Neuronal stem cell (in vitro differentiated cells): ENCODE results near the gene CDC14A.
"Not testable (repeated sequence)": the region's sequence is repeated elsewhere in the genome, so short reads cannot be mapped to it uniquely, and the experiment has no call there.

Source experiments
- DNase-seq: peaks from one replicate; pipeline ENCODE4 v3.0.0-alpha.2; 2013; ENCODE audit warnings: low spot score
- H2AFZ ChIP-seq: one replicate; pipeline ENCODE4 v1.6.1; 2013; ENCODE audit warnings: mild to moderate bottlenecking, low read length, inconsistent platforms
- H2AK5ac ChIP-seq: 2 replicates; pipeline ENCODE4 v1.6.1; 2013; ENCODE audit warnings: low read depth, mild to moderate bottlenecking, inconsistent platforms, low read length, moderate library complexity, mixed read lengths
- H2BK120ac ChIP-seq: 2 replicates; pipeline ENCODE4 v1.6.1; 2013; ENCODE audit warnings: low read depth, mild to moderate bottlenecking, inconsistent platforms, low read length, moderate library complexity, mixed read lengths
- H2BK12ac ChIP-seq: one replicate; pipeline ENCODE4 v1.6.1; 2013; ENCODE audit warnings: low read length, inconsistent platforms
- H2BK15ac ChIP-seq: 2 replicates; pipeline ENCODE4 v1.6.1; 2013; ENCODE audit warnings: mild to moderate bottlenecking, low read length, inconsistent platforms, mixed read lengths
- H2BK5ac ChIP-seq: one replicate; pipeline ENCODE4 v1.6.1; 2013; ENCODE audit warnings: inconsistent platforms, mild to moderate bottlenecking, low read length, moderate library complexity
- H3K14ac ChIP-seq: one replicate; pipeline ENCODE4 v1.6.1; 2013; ENCODE audit warnings: low read length, inconsistent platforms
- H3K18ac ChIP-seq: 2 replicates; pipeline ENCODE4 v1.6.1; 2013; ENCODE audit warnings: low read length, inconsistent platforms
- H3K23ac ChIP-seq: 2 replicates; pipeline ENCODE4 v1.6.1; 2013; ENCODE audit warnings: low read depth, mild to moderate bottlenecking, mixed read lengths, low read length, inconsistent platforms; ENCODE audit not compliant: poor library complexity
- H3K27ac ChIP-seq: replicated peaks from 3 replicates; pipeline ENCODE4 v1.5.1; 2013; ENCODE audit warnings: low read length, inconsistent platforms
- H3K27me3 ChIP-seq, 3 experiments: 2 replicates each; pipeline ENCODE4 v1.6.1; 2013; ENCODE audit warnings: low read length in 3 of 3, mild to moderate bottlenecking in 2 of 3, inconsistent platforms in 1 of 3, low read depth in 1 of 3, mixed read lengths in 1 of 3, moderate library complexity in 1 of 3; ENCODE audit not compliant: control insufficient read depth in 3 of 3, insufficient read depth in 3 of 3
- H3K36me3 ChIP-seq, 2 donors: replicated peaks in 1 of 2; 2 replicates each; pipeline ENCODE4 v1.6.1; 2013; ENCODE audit warnings: low read length in 2 of 2; ENCODE audit not compliant: control insufficient read depth in 2 of 2, insufficient read depth in 2 of 2
- H3K4ac ChIP-seq: 2 replicates; pipeline ENCODE4 v1.6.1; 2013; ENCODE audit warnings: inconsistent platforms, mild to moderate bottlenecking, low read length, moderate library complexity
- H3K4me1 ChIP-seq, 2 donors: 1 replicate in 1 of 2; 2 replicates in 1 of 2; pipeline ENCODE4 v1.6.1; 2013; ENCODE audit warnings: low read length in 2 of 2, low read depth in 1 of 2; ENCODE audit not compliant: control insufficient read depth in 2 of 2, insufficient read depth in 1 of 2
- H3K4me2 ChIP-seq: one replicate; pipeline ENCODE4 v1.6.1; 2013; ENCODE audit warnings: mild to moderate bottlenecking, low read length, inconsistent platforms; ENCODE audit not compliant: insufficient read depth, poor library complexity, severe bottlenecking
- H3K4me3 ChIP-seq, 2 donors: 2 replicates each; pipeline ENCODE4 v1.5.1; 2013; ENCODE audit warnings: low read length in 2 of 2, mild to moderate bottlenecking in 2 of 2, inconsistent platforms in 1 of 2, moderate library complexity in 1 of 2
- H3K79me1 ChIP-seq: one replicate; pipeline ENCODE4 v1.6.1; 2013; ENCODE audit warnings: low read depth, mild to moderate bottlenecking, inconsistent platforms, low read length, moderate library complexity
- H3K9ac ChIP-seq: one replicate; pipeline ENCODE4 v1.6.1; 2013; ENCODE audit warnings: mild to moderate bottlenecking, low read depth, low read length, inconsistent platforms; ENCODE audit not compliant: poor library complexity
- H3K9me3 ChIP-seq, 2 donors: replicated peaks in 1 of 2; 2 replicates each; pipeline versions ENCODE3 to v1.6.1; 2013; ENCODE audit warnings: low read length in 2 of 2, mild to moderate bottlenecking in 2 of 2, inconsistent platforms in 1 of 2, low read depth in 1 of 2, mixed read lengths in 1 of 2, moderate library complexity in 1 of 2; ENCODE audit not compliant: control insufficient read depth in 2 of 2, insufficient read depth in 1 of 2
- H4K8ac ChIP-seq: one replicate; pipeline ENCODE4 v1.6.1; 2013; ENCODE audit warnings: low read depth, mild to moderate bottlenecking, inconsistent platforms, low read length, moderate library complexity
- H4K91ac ChIP-seq: one replicate; pipeline ENCODE4 v1.6.1; 2013; ENCODE audit warnings: low read length, low read depth, mild to moderate bottlenecking, inconsistent platforms; ENCODE audit not compliant: poor library complexity
- WGBS, 2 donors: extraction: QIAGEN DNeasy Blood & Tissue Kit; methylation state at CpG; one replicate each; pipeline ENCODE4 v1.1.7; 2013; ENCODE audit warnings: missing lambda C conversion rate in 2 of 2, mixed read lengths in 1 of 2; ENCODE audit not compliant: insufficient read length in 2 of 2, insufficient replicate concordance in 1 of 2; ENCODE audit errors: extremely low coverage in 2 of 2; 5-methylcytosine and 5-hydroxymethylcytosine counted together

CDC14A gene

GRCh38 chr1:100404821-100405220 is 52.5 kb downstream of the CDC14A start:
- no CpG with 5 or more reads among the region's 2 CpGs for WGBS, 2 donors
- Histone ChIP-seq H2AK5ac (no peak overlapping the region), H3K79me1 (peaks cover 2% of the 10 kb centered on the region), H3K18ac (no peak overlapping the region), H3K4me2 (no peak overlapping the region), H3K4ac (no peak overlapping the region), H3K14ac (no peak overlapping the region), H3K4me1 (peaks cover 4 to 10% of the 10 kb centered on the region in 2 donors), H2BK15ac (no peak overlapping the region), H3K27ac (no peak overlapping the region), H3K23ac (no peak overlapping the region), H2BK5ac (no peak overlapping the region), H3K9me3 (peaks cover 0 to 11% of the 10 kb centered on the region in 2 donors), H3K9ac (no peak overlapping the region), H3K36me3 (peaks cover 0 to 17% of the 10 kb centered on the region in 2 donors), H3K4me3 (no peak overlapping the region), H2BK120ac (no peak overlapping the region), H2AFZ (no peak overlapping the region), H3K27me3 (no peaks in the 10 kb centered on the region), H4K91ac (no peak overlapping the region), H2BK12ac (no peak overlapping the region), H4K8ac (no peak overlapping the region)
- no peak for DNase-seq

DNA sequence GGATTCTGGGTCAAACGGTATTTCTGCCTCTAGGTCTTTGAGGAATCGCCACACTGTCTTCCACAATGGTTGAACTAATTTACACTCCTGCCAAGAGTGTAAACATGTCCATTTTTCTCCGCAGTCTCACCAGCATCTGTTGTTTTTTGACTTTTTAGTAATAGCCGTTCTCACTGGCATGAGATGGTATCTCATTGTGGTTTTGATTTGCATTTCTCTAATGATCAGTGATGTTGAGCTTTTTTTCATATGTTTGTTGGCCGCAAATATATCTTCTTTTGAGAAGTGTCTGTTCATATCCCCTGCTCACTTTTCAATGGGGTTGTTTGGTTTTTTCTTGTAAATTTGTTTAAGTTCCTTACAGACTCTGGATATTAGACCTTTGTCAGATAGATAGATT is 53.6 kb downstream of the CDC14A start:
- H3K4me3 ChIP-seq, H3K23ac ChIP-seq, H3K27ac ChIP-seq, H4K8ac ChIP-seq, H2BK15ac ChIP-seq, DNase-seq, H4K91ac ChIP-seq, H2BK12ac ChIP-seq, H3K4me1 ChIP-seq, H3K79me1 ChIP-seq, H3K27me3 ChIP-seq, H3K9ac ChIP-seq, H3K14ac ChIP-seq, H2BK120ac ChIP-seq, H2BK5ac ChIP-seq, H2AK5ac ChIP-seq, H3K4me2 ChIP-seq, H2AFZ ChIP-seq, H3K4ac ChIP-seq, H3K18ac ChIP-seq: not testable (repeated sequence)
- H3K36me3 ChIP-seq = peaks cover 0 to 17% of the 10 kb centered on the region in 2 donors
- no CpG with 5 or more reads among the region's 5 CpGs for WGBS, 2 donors
- peaks cover 0 to 11% of the 10 kb centered on the region in 2 donors for H3K9me3 ChIP-seq

DNA sequence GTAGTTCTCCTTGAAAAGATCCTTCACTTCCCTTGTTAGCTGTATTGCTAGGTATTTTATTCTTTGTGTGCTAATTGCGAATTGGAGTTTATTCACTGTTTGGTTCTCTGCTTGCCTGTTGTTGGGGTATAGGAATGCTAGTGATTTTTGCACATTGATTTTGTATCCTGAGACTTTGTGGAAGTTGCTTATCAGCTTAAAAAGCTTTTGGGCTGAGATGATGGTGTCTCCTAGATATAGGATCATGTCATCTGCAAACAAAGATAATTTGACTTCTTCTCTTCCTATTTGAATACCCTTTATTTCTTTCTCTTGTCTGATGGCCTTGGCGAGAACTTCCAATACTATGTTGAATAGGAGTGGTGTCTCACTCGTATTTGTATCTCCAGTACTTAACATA is 55.1 kb downstream of the CDC14A start:
- not testable (repeated sequence) for H3K27ac ChIP-seq, H3K4me3 ChIP-seq, H3K18ac ChIP-seq, H4K91ac ChIP-seq, H2AFZ ChIP-seq, DNase-seq, H2AK5ac ChIP-seq, H2BK120ac ChIP-seq, H3K4ac ChIP-seq, H3K14ac ChIP-seq, H3K23ac ChIP-seq, H3K4me2 ChIP-seq, H2BK5ac ChIP-seq, H2BK15ac ChIP-seq, H3K9ac ChIP-seq, H3K4me1 ChIP-seq, H3K27me3 ChIP-seq, H3K79me1 ChIP-seq, H4K8ac ChIP-seq, H2BK12ac ChIP-seq
- peaks cover 0 to 11% of the 10 kb centered on the region in 2 donors for H3K9me3 ChIP-seq
- H3K36me3 ChIP-seq = peaks cover 0 to 12% of the 10 kb centered on the region in 2 donors
- WGBS, 2 donors = no CpG with 5 or more reads among the region's 3 CpGs

DNA sequence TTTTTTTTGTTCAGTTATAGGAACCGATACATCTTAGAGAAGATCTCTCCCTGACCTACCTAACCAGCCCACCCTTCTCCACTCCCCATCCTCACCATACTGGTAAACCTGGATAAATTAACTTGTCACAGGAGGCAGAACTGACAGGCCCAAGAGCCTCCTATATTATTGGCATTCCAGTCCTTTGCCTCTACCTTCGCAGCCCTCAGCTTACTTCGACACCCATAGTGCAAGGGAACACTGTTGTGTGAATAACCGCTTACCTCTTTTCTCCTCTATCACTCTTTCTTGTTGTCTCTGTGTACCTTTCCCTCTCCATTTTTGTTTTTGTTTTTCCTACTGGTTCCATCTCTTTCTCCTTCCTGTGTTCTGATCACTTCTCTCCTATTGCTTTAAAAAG is 58.7 kb downstream of the CDC14A start:
- Histone ChIP-seq H3K36me3 (peaks cover 0 to 4% of the 10 kb centered on the region in 2 donors), H3K4ac (no peak overlapping the region), H2BK5ac (no peak overlapping the region), H3K14ac (no peak overlapping the region), H3K4me1 (peaks cover 6% of the 10 kb centered on the region in 2 donors), H3K79me1 (peaks cover 1% of the 10 kb centered on the region), H3K27me3 (no peaks in the 10 kb centered on the region), H3K9ac (no peak overlapping the region), H3K4me3 (no peak overlapping the region), H4K91ac (no peak overlapping the region), H3K23ac (no peak overlapping the region), H3K4me2 (no peak overlapping the region), H3K9me3 (peaks cover 0 to 11% of the 10 kb centered on the region in 2 donors), H2BK120ac (no peak overlapping the region), H2BK12ac (no peak overlapping the region), H2AK5ac (no peak overlapping the region), H4K8ac (no peak overlapping the region), H3K18ac (no peak overlapping the region), H2AFZ (no peak overlapping the region), H3K27ac (no peak overlapping the region), H2BK15ac (no peak overlapping the region)
- no peak for DNase-seq
- no CpG with 5 or more reads among the region's 4 CpGs for WGBS, 2 donors
